Activated CD4-positive, CD25-positive, alpha-beta regulatory T cell (primary cell): ENCODE data around the gene MROH8.
A peak's percentile ranks its signal among the peaks of the same experiment; 100 is the strongest.
"Not testable (repeated sequence)": the region's sequence is repeated elsewhere in the genome, so short reads cannot be mapped to it uniquely, and the experiment has no call there.

Source experiments
- DNase-seq, 4 experiments: peaks; one replicate each; lab custom pipeline; 2025; lab: John Stamatoyannopoulos, UW

The MROH8 gene

DNA sequence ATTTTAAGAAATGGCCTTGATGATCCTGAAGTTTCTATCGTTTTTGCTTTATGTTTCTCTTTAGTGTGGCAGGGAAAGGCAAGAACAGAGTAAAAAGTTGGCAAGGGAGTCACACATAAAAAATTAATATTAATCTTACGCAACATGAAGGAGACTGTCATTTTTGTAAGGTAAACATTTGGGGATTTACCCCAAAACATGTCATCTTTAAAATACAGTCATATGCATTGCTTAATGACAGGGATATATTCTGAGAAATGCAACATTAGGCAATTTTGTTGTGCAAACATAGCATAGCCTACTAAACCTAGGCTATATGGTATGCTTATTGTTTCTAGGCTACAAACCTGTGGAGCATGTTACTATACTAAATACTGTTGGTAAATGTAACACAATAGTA, 88.9 kb downstream of the MROH8 start:
- DNase-seq = no peak

- peak in 2 of 4 experiments; percentile 16 to 24 for DNase-seq
Observed at GRCh38 chr20:37081717-37082289, 97.5 kb downstream of the MROH8 start.

- DNase-seq = no peak
Observed at GRCh38 chr20:37077009-37077408, 102.3 kb downstream of the MROH8 start.

GRCh38 chr20:37075932-37076685, 103.2 kb downstream of the MROH8 start:
- DNase-seq = no peak

DNA sequence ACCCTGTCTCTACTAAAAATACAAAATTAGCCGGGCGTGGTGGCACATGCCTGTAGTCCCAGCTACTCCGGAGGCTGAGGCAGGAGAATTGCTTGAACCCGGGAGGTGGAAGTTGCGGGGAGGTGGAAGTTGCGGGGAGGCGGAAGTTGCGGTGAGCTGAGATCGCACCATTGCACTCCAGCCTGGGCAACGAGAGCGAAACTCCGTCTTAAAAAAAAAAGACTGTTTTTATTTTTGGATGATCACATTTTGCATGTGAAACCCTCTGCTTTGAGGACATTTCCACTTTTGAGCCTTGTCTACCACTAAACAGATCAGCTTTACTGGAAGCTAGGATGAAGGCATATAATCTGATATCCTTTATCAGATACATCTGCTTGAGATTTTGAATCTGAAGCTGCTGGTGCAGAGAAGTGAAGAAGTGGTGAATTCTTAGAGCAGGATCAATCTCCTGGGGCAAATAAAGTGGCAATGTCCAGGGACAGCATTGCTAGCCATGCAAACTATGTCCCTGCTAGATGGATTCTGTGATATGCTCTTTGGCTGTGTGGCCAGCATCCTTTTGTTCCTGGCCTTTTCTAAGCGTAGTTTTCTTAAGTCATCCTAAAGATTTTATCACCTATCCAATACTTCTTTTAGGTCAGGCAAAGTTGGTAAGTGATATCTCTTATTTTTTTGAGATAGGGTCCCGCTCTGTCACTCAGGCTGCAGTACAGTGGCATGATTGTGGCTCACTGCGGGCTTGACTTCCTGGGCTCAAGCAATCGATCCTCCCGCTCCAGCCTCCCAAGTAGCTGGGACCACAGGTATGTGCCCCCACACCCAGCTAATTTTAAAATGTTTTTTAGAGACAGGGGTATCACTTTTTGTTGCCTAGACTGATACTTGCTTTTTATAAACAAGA, 106.8 kb downstream of the MROH8 start:
- DNase-seq = no peak

GRCh38 chr20:37071481-37071911, 107.9 kb downstream of the MROH8 start:
- peak in 3 of 4 experiments; percentile 5 to 12 (median 8) for DNase-seq

GRCh38 chr20:37069563-37069962, 109.8 kb downstream of the MROH8 start:
- DNase-seq = not testable (repeated sequence)

GRCh38 chr20:37066168-37066567, 113.2 kb downstream of the MROH8 start:
- DNase-seq = no peak

DNA sequence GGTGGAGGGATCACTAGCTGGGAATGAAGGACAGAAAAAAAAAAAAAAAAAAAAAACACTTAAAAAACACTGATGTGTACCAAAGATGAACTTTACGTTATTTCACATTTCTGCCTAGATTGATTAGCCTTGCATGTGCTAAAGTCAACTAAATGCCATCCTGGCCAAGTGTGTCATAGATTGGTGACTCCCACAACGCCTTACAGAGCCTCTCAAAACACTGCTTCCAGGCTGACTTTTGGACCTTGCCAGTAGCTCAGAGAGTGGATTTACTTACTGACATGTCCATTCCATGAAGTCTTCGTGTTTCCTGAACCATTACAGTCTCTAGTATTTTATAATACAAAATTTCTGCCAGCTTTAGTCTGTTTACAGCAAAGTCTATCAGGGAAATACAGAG, 124.1 kb downstream of the MROH8 start:
- no peak for DNase-seq

DNA sequence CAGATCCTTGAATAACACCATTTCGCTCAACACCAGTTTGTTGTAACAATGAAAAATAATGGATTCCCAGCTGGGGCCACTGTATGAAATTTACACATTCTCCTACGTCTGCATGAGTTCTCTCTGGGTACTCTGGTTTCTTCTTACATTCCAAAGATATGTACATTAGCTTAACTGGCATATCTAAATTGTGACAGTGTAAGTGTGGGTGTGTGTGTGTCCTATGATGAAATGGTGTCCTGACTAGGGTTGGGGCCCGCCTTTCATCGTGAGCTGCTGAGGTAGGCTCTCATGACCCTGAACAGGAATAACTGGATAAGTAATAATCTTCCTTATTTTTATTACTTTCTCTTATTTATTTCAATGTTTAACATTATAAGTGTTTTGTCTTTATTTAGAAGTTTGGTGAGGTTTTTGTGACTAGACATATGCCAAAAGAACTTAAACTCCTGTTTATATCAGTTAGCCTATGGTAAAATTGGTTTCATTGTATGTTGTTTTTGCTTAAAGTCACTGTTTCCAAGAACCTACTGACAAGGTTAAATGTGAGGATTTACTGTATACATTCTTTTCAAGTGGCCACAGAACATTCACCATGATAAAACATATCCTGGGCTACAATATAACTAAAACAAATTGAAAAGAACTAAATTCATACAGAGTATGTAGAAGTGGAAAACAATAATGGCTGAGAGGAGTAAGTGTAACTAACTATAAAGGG, 126.0 kb downstream of the MROH8 start:
- no peak for DNase-seq
